Colon (tissue), 2 donors: ENCODE data around the gene PHLDA3.

Source experiments
- FAIRE-seq: peaks from 2 replicates; lab custom pipeline; 2012; peaks lifted over from hg19 to GRCh38; lab: Jason Lieb, UNC
- donor health status: control.
- donor health status: control.

Gene PHLDA3

GRCh38 chr1:201429736-201430501 lies 39.1 kb downstream of the PHLDA3 start:
- no peak for FAIRE-seq

GRCh38 chr1:201427963-201428362 lies 41.0 kb downstream of the PHLDA3 start:
- no peak for FAIRE-seq

GRCh38 chr1:201426479-201427310 lies 42.3 kb downstream of the PHLDA3 start:
- FAIRE-seq: no peak

- FAIRE-seq: no peak
These were observed 44.8 kb downstream of the PHLDA3 start for GRCh38 chr1:201424146-201424545.

- no peak for FAIRE-seq
These were observed 45.3 kb downstream of the PHLDA3 start for GRCh38 chr1:201423655-201424054.

- no peak for FAIRE-seq
These were observed 46.5 kb downstream of the PHLDA3 start for GRCh38 chr1:201422436-201423030.

GRCh38 chr1:201422026-201422425 lies 47.0 kb downstream of the PHLDA3 start:
- FAIRE-seq: no peak

GRCh38 chr1:201421041-201421440 lies 47.9 kb downstream of the PHLDA3 start:
- no peak for FAIRE-seq

GRCh38 chr1:201420608-201421002 lies 48.4 kb downstream of the PHLDA3 start:
- no peak for FAIRE-seq

GRCh38 chr1:201419746-201420607 lies 49.0 kb downstream of the PHLDA3 start:
- FAIRE-seq: no peak

- no peak for FAIRE-seq
These were observed 49.7 kb downstream of the PHLDA3 start for GRCh38 chr1:201419256-201419655.

- FAIRE-seq: no peak
These were observed 50.5 kb downstream of the PHLDA3 start for GRCh38 chr1:201418461-201418860.
